Gastrocnemius medialis (tissue), 4 donors: ENCODE measurements around the gene BNIP2.
"Not testable (repeated sequence)": the region's sequence is repeated elsewhere in the genome, so short reads cannot be mapped to it uniquely, and the experiment has no call there.

Source experiments
- POLR2A ChIP-seq, 2 donors: fragments of 450-650 bp; IDR thresholded peaks; one replicate each; pipeline ENCODE4 v1.6.1; 2017; ENCODE audit warnings: antibody characterized with exemption in 2 of 2, mild to moderate bottlenecking in 2 of 2, moderate library complexity in 2 of 2
- TF ChIP-seq, protein P1 (sequence below), 5 experiments: fragments of 450-650 bp in 3 of 5; fragments of 200-600 bp in 2 of 5; sonication (generic) in 2 of 5; IDR thresholded peaks in 4 of 5; conservative IDR thresholded peaks in 1 of 5; 1 replicate in 4 of 5; 2 replicates in 1 of 5; pipeline ENCODE4 v1.5.1; 2016 to 2019; ENCODE audit warnings: antibody characterized with exemption in 5 of 5, mild to moderate bottlenecking in 3 of 5, moderate library complexity in 3 of 5

DNA sequence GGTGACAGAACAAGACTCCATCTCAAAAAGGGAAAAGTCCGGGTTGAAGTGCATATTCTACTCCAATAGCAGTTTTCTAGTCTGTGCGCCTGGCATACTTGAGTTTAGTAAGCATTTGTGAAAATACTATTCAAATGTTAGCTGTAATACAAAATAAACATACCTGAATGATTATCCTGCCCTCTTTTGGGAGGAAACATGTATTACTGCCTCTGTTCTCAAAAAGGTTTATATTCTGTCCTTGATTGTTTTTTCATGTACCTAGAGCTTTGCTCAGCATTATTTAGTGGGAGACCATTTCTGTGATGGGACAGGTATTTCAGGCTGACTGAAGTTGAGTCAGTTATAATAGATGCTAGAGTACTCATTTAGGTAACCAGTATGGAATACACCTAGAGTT is 51.6 kb downstream of the BNIP2 start:
- TF ChIP-seq, protein P1, sequence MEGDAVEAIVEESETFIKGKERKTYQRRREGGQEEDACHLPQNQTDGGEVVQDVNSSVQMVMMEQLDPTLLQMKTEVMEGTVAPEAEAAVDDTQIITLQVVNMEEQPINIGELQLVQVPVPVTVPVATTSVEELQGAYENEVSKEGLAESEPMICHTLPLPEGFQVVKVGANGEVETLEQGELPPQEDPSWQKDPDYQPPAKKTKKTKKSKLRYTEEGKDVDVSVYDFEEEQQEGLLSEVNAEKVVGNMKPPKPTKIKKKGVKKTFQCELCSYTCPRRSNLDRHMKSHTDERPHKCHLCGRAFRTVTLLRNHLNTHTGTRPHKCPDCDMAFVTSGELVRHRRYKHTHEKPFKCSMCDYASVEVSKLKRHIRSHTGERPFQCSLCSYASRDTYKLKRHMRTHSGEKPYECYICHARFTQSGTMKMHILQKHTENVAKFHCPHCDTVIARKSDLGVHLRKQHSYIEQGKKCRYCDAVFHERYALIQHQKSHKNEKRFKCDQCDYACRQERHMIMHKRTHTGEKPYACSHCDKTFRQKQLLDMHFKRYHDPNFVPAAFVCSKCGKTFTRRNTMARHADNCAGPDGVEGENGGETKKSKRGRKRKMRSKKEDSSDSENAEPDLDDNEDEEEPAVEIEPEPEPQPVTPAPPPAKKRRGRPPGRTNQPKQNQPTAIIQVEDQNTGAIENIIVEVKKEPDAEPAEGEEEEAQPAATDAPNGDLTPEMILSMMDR (IDR thresholded peaks at IDR 0.05 in 4 of 5, conservative IDR thresholded peaks at IDR 0.05 in 1 of 5), result not testable (repeated sequence)
- not testable (repeated sequence) for TF ChIP-seq POLR2A (IDR thresholded peaks at IDR 0.05)
